Ascending aorta (tissue), 2 donors: Measurements from ENCODE around the gene PLA2G6. TPM values are rescaled to one million over a fixed set of nuclear protein-coding genes. Genes with fewer than 3 reads are reported as not detected.

Experiments used
- DNase-seq, 2 donors: peaks; one replicate each; pipeline ENCODE4 v3.0.0-alpha.2; 2019; ENCODE audit warnings: low spot score in 2 of 2
- H3K27ac ChIP-seq, 2 donors: fragments of 200-600 bp; sonication (generic); one replicate each; pipeline ENCODE4 v1.5.1; 2016 to 2017; ENCODE audit warnings: mild to moderate bottlenecking in 1 of 2
- H3K27me3 ChIP-seq: fragments of 200-600 bp; sonication (generic); one replicate; pipeline ENCODE4 v1.5.1; 2017
- H3K36me3 ChIP-seq, 2 donors: fragments of 200-600 bp; sonication (generic); one replicate each; pipeline ENCODE4 v1.5.1; 2016
- H3K4me1 ChIP-seq, 2 donors: fragments of 200-600 bp; sonication (generic); one replicate each; pipeline ENCODE4 v1.5.1; 2016 to 2017; ENCODE audit warnings: mild to moderate bottlenecking in 1 of 2
- H3K4me3 ChIP-seq, 2 donors: fragments of 200-600 bp; sonication (generic); one replicate each; pipeline ENCODE4 v1.5.1; 2016 to 2017; ENCODE audit warnings: mild to moderate bottlenecking in 1 of 2
- H3K9me3 ChIP-seq, 2 donors: fragments of 200-600 bp; sonication (generic); one replicate each; pipeline ENCODE4 v1.5.1; 2016
- intact Hi-C: fragments of 100-400 bp; cut with DNase I; formaldehyde crosslinking; loops from one replicate; pipeline ENCODE4 v1.15.1; 2023
- total RNA-seq: library from RNA; depleted of rRNA; stranded (reverse); fragments of >200 nt; gene quantifications from one replicate; pipeline ENCODE4 v1.1.0, GENCODE V29; 2016
- TF ChIP-seq, protein P1 (sequence below), 3 experiments: fragments of 200-600 bp in 2 of 3; fragments of 450-650 bp in 1 of 3; sonication (generic) in 2 of 3; IDR thresholded peaks; one replicate each; pipeline ENCODE4 v1.5.1; 2016 to 2019; ENCODE audit warnings: antibody characterized with exemption in 3 of 3, mild to moderate bottlenecking in 1 of 3, moderate library complexity in 1 of 3

PLA2G6 gene
- total RNA-seq, 1 donor from 2014 or later = 79.5 TPM

DNA sequence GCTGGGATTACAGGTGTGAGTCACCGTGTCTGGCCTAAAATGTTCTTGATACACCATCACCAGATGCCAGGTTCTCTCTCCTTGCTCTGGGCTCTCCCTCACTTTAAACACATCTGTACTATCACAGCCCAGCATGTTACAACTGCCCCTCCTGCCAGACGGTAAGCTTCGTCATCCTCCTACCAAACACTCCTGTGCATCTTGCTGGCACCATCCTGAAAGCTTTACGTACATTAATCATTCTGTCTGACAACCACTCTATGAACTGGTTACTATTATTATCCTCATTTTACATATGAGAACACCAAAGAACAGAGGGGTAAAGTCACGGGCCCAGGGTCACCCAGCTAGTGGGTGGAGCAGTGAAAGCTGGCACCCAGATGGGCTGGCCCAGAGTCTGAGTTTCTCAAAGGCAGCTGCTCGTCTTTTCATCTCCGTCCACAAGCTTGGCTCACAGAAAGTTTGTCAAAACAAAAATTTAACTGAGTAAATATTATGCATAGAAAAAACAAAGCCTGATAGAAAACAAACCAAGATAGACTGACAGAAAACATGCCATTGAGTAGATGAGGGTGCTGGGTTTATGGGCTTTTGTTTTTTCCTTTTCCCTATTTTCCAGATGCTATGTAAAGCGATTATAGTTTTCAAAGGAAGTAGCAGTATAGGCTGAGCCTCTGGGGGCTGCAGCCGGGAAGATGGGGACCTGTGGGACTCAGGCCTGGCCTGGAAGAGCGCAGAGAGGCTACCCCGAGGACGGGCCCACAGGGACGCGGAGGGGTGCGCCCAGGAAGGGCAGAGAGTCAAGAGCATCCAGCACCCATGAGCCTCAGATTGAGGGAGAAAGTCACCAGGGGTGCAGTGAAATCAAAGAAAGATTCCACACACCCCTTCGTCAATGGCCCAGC, 9.5 kb downstream of the PLA2G6 start:
- no peak for DNase-seq

DNA sequence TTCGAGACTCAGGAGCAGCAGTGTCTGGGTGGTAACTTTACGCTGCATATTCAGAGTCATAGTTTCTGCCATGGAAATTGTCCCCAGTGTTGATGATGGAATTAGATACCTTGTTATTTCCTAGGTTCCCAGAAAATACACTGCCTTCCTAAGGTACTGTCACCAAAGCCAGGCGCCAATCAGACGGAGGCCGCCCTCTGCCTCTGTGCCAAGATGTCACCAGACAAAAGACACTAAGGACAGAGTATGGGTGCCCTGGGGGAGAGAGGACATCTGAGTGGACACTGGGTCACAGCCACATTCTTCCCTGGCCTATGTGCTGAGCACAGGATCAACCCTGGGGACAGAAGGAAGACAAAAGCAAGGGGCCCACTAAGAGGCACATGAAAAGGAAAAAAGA, 11.2 kb downstream of the PLA2G6 start:
- H3K36me3 ChIP-seq = no peaks in the 10 kb centered on the region
- intact Hi-C loops = no loop called here
- no peak overlapping the region for H3K27ac ChIP-seq
- peaks cover 4 to 18% of the 10 kb centered on the region in 2 donors for H3K4me1 ChIP-seq
- TF ChIP-seq, protein P1, sequence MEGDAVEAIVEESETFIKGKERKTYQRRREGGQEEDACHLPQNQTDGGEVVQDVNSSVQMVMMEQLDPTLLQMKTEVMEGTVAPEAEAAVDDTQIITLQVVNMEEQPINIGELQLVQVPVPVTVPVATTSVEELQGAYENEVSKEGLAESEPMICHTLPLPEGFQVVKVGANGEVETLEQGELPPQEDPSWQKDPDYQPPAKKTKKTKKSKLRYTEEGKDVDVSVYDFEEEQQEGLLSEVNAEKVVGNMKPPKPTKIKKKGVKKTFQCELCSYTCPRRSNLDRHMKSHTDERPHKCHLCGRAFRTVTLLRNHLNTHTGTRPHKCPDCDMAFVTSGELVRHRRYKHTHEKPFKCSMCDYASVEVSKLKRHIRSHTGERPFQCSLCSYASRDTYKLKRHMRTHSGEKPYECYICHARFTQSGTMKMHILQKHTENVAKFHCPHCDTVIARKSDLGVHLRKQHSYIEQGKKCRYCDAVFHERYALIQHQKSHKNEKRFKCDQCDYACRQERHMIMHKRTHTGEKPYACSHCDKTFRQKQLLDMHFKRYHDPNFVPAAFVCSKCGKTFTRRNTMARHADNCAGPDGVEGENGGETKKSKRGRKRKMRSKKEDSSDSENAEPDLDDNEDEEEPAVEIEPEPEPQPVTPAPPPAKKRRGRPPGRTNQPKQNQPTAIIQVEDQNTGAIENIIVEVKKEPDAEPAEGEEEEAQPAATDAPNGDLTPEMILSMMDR (IDR thresholded peaks at IDR 0.05) = no peak
- no peaks in the 10 kb centered on the region for H3K27me3 ChIP-seq
- no peaks in the 10 kb centered on the region for H3K9me3 ChIP-seq
- DNase-seq = no peak
- no peak overlapping the region for H3K4me3 ChIP-seq

More for the DNA sequence above, 9.5 kb downstream of the PLA2G6 start:
- no peaks in the 10 kb centered on the region for H3K27me3 ChIP-seq
- peaks cover 9 to 23% of the 10 kb centered on the region in 2 donors for H3K4me1 ChIP-seq
- intact Hi-C loops = no loop called here
- no peak overlapping the region for H3K4me3 ChIP-seq
- TF ChIP-seq, protein P1 (IDR thresholded peaks at IDR 0.05) = no peak
- no peaks in the 10 kb centered on the region for H3K9me3 ChIP-seq
- no peaks in the 10 kb centered on the region for H3K36me3 ChIP-seq
- no peak overlapping the region for H3K27ac ChIP-seq

DNA sequence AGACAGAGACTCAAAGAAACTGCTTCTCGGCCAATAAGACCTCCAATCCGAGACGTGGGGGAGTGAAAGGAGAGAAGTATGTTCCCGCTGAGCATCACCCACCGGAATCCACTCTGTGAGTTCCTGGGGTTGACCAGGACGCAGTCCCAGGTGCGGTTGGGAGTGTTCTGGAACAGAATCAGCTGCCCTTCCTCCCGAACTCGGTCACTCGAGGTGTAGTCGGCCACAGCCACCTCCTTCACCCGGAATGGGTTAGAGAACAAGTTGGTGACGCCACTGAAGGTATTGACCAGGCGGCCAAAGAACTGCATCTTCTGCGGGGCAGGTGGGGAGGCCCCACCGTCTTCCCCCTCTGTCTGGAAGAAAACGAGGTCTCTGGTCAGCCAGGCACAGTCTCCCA, 12.5 kb downstream of the PLA2G6 start:
- intact Hi-C loops = no loop called here
- no peak for DNase-seq

GRCh38 chr22:38167988-38168407, 13.6 kb downstream of the PLA2G6 start:
- H3K4me3 ChIP-seq = no peak overlapping the region
- no peaks in the 10 kb centered on the region for H3K36me3 ChIP-seq
- no peak for DNase-seq
- intact Hi-C loops = no loop called here
- H3K27ac ChIP-seq = peak overlapping the region in 1 of 2 donors; percentile 28
- TF ChIP-seq, protein P1 (IDR thresholded peaks at IDR 0.05) = no peak
- no peaks in the 10 kb centered on the region for H3K27me3 ChIP-seq
- peaks cover 4 to 13% of the 10 kb centered on the region in 2 donors for H3K4me1 ChIP-seq
- H3K9me3 ChIP-seq = no peaks in the 10 kb centered on the region

More for the DNA sequence above, 12.5 kb downstream of the PLA2G6 start:
- H3K36me3 ChIP-seq = no peaks in the 10 kb centered on the region
- TF ChIP-seq, protein P1 (IDR thresholded peaks at IDR 0.05) = no peak
- no peak overlapping the region for H3K27ac ChIP-seq
- H3K4me3 ChIP-seq = no peak overlapping the region
- H3K27me3 ChIP-seq = no peaks in the 10 kb centered on the region
- peaks cover 4 to 16% of the 10 kb centered on the region in 2 donors for H3K4me1 ChIP-seq
- no peaks in the 10 kb centered on the region for H3K9me3 ChIP-seq

- TF ChIP-seq, protein P1 (IDR thresholded peaks at IDR 0.05) = no peak
- H3K27ac ChIP-seq = no peak overlapping the region
- no peak for DNase-seq
- intact Hi-C loops = no loop called here
- H3K9me3 ChIP-seq = no peaks in the 10 kb centered on the region
- peaks cover 4 to 7% of the 10 kb centered on the region in 2 donors for H3K4me1 ChIP-seq
- no peak overlapping the region for H3K4me3 ChIP-seq
- no peaks in the 10 kb centered on the region for H3K27me3 ChIP-seq
- no peaks in the 10 kb centered on the region for H3K36me3 ChIP-seq
These were observed 15.6 kb downstream of the PLA2G6 start for GRCh38 chr22:38165922-38166593.
